Type B pancreatic cell (in vitro differentiated cells): Measurements from ENCODE around the gene LRRFIP1. TPM values are rescaled to one million over a fixed set of nuclear protein-coding genes. Genes with fewer than 3 reads are reported as not detected.
A peak's percentile ranks its signal among the peaks of the same experiment; 100 is the strongest.

Experiments used
- DNase-seq: peaks from one replicate; pipeline ENCODE4 v3.0.0; 2021; ENCODE audit warnings: mixed read lengths; ENCODE audit not compliant: unreplicated experiment; ENCODE audit errors: extremely low spot score
- H3K27ac Mint-ChIP-seq: 2 replicates; pipeline ENCODE4 v1.8.0; 2021; ENCODE audit warnings: mild to moderate bottlenecking, mixed read lengths
- H3K27me3 Mint-ChIP-seq: 2 replicates; pipeline ENCODE4 v1.8.0; 2021; ENCODE audit warnings: mixed read lengths
- H3K36me3 Mint-ChIP-seq: 2 replicates; pipeline ENCODE4 v1.8.0; 2021; ENCODE audit warnings: mixed read lengths
- H3K4me1 Mint-ChIP-seq: one replicate; pipeline ENCODE4 v1.8.0; 2021; ENCODE audit warnings: mixed read lengths; ENCODE audit not compliant: unreplicated experiment
- H3K4me3 Mint-ChIP-seq: 2 replicates; pipeline ENCODE4 v1.8.0; 2021; ENCODE audit warnings: mild to moderate bottlenecking, mixed read lengths
- H3K9me3 Mint-ChIP-seq: 2 replicates; pipeline ENCODE4 v1.8.0; 2021; ENCODE audit warnings: mixed read lengths
- CTCF ChIP-seq: fragments of 200-600 bp; sonication (generic); conservative IDR thresholded peaks from 2 replicates; pipeline ENCODE4 v1.5.0; 2021; ENCODE audit warnings: antibody characterized with exemption, mild to moderate bottlenecking
- total RNA-seq: library from RNA; stranded (reverse); gene quantifications from 2 replicates; pipeline ENCODE4 v1.2.1, GENCODE V29; 2021; ENCODE audit warnings: low replicate concordance

The LRRFIP1 gene
- total RNA-seq, 1 donor from 2014 or later = 53.8 TPM

GRCh38 chr2:237724811-237725478, 97.6 kb downstream of the LRRFIP1 start:
- Mint-ChIP-seq H3K27me3 (no peaks in the 10 kb centered on the region), H3K36me3 (peaks cover 7% of the 10 kb centered on the region), H3K9me3 (no peaks in the 10 kb centered on the region), H3K4me1 (peaks cover 52% of the 10 kb centered on the region), H3K27ac (peak overlapping the region; percentile 66), H3K4me3 (no peak overlapping the region)
- no peak for TF ChIP-seq CTCF
- DNase-seq = no peak

GRCh38 chr2:237725661-237726060, 98.3 kb downstream of the LRRFIP1 start:
- no peak for DNase-seq
- no peak for TF ChIP-seq CTCF
- Mint-ChIP-seq H3K27ac (peak overlapping the region; percentile 66), H3K36me3 (peaks cover 7% of the 10 kb centered on the region), H3K27me3 (no peaks in the 10 kb centered on the region), H3K4me1 (peaks cover 50% of the 10 kb centered on the region), H3K4me3 (no peak overlapping the region), H3K9me3 (no peaks in the 10 kb centered on the region)

- no peaks in the 10 kb centered on the region for H3K9me3 Mint-ChIP-seq
- H3K4me1 Mint-ChIP-seq = peaks cover 47% of the 10 kb centered on the region
- no peak for DNase-seq
- no peaks in the 10 kb centered on the region for H3K27me3 Mint-ChIP-seq
- peak overlapping the region; percentile 1 for H3K27ac Mint-ChIP-seq
- peaks cover 7% of the 10 kb centered on the region for H3K36me3 Mint-ChIP-seq
- no peak for TF ChIP-seq CTCF
- no peak overlapping the region for H3K4me3 Mint-ChIP-seq
Measured at GRCh38 chr2:237726401-237726830, 99.0 kb downstream of the LRRFIP1 start.

GRCh38 chr2:237727363-237727762, 100.0 kb downstream of the LRRFIP1 start:
- no peak for DNase-seq
- Mint-ChIP-seq H3K4me1 (peaks cover 46% of the 10 kb centered on the region), H3K27ac (no peak overlapping the region), H3K9me3 (no peaks in the 10 kb centered on the region), H3K27me3 (no peaks in the 10 kb centered on the region), H3K36me3 (peaks cover 7% of the 10 kb centered on the region), H3K4me3 (no peak overlapping the region)
- no peak for TF ChIP-seq CTCF

GRCh38 chr2:237729681-237730475, 102.5 kb downstream of the LRRFIP1 start:
- H3K27me3 Mint-ChIP-seq = no peaks in the 10 kb centered on the region
- no peak for DNase-seq
- peaks cover 46% of the 10 kb centered on the region for H3K4me1 Mint-ChIP-seq
- peak overlapping the region; percentile 54 for H3K27ac Mint-ChIP-seq
- no peak for TF ChIP-seq CTCF
- H3K9me3 Mint-ChIP-seq = no peaks in the 10 kb centered on the region
- peaks cover 5% of the 10 kb centered on the region for H3K36me3 Mint-ChIP-seq
- no peak overlapping the region for H3K4me3 Mint-ChIP-seq
